H9 (cell line): ENCODE data around the gene IPO9. TPM values are rescaled to one million over a fixed set of nuclear protein-coding genes. Genes with fewer than 3 reads are reported as not detected.

Source experiments
- DNase-seq: peaks from one replicate; pipeline ENCODE4 v3.0.0-alpha.2; 2017
- H2AFZ ChIP-seq: one replicate; pipeline ENCODE4 v1.6.1; 2013; ENCODE audit warnings: mild to moderate bottlenecking, low read length, control low read depth, moderate library complexity
- H2AK5ac ChIP-seq: 2 replicates; pipeline ENCODE4 v1.6.1; 2013; ENCODE audit warnings: low read length, control low read depth, mixed read lengths; ENCODE audit not compliant: insufficient read length
- H2BK120ac ChIP-seq: one replicate; pipeline ENCODE4 v1.6.1; 2013; ENCODE audit warnings: low read depth, mild to moderate bottlenecking, low read length, control low read depth, inconsistent platforms; ENCODE audit not compliant: poor library complexity, severe bottlenecking
- H2BK12ac ChIP-seq: 2 replicates; pipeline ENCODE4 v1.6.1; 2013; ENCODE audit warnings: low read length, control low read depth, mixed read lengths, low read depth; ENCODE audit not compliant: insufficient read length
- H2BK15ac ChIP-seq: 2 replicates; pipeline ENCODE4 v1.6.1; 2013; ENCODE audit warnings: low read depth, low read length, control low read depth
- H2BK20ac ChIP-seq: one replicate; pipeline ENCODE4 v1.6.1; 2013; ENCODE audit warnings: low read depth, mild to moderate bottlenecking, low read length, control low read depth, inconsistent platforms; ENCODE audit not compliant: poor library complexity, severe bottlenecking
- H2BK5ac ChIP-seq: 2 replicates; pipeline ENCODE4 v1.6.1; 2013; ENCODE audit warnings: low read length, control low read depth, mixed read lengths; ENCODE audit not compliant: insufficient read length
- H3K14ac ChIP-seq: 2 replicates; pipeline ENCODE4 v1.6.1; 2013; ENCODE audit warnings: low read length, control low read depth; ENCODE audit not compliant: insufficient read depth
- H3K18ac ChIP-seq: 2 replicates; pipeline ENCODE4 v1.6.1; 2013; ENCODE audit warnings: low read depth, mild to moderate bottlenecking, mixed read lengths, low read length, control low read depth; ENCODE audit not compliant: insufficient read length
- H3K23ac ChIP-seq: 2 replicates; pipeline ENCODE4 v1.6.1; 2013; ENCODE audit warnings: low read length, control low read depth, mixed read lengths, low read depth; ENCODE audit not compliant: insufficient read length
- H3K23me2 ChIP-seq: 2 replicates; pipeline ENCODE4 v1.6.1; 2013; ENCODE audit warnings: low read depth, mild to moderate bottlenecking, mixed read lengths, low read length, control low read depth; ENCODE audit not compliant: insufficient read length, poor library complexity, severe bottlenecking
- H3K27ac ChIP-seq: 2 replicates; pipeline ENCODE4 v1.5.1; 2013; ENCODE audit warnings: low read length, control low read depth, mixed read lengths, low read depth; ENCODE audit not compliant: insufficient read length
- H3K27me3 ChIP-seq: 2 replicates; pipeline ENCODE4 v1.6.1; 2013; ENCODE audit warnings: low read length, control low read depth, inconsistent platforms; ENCODE audit not compliant: insufficient read depth
- H3K4ac ChIP-seq: 2 replicates; pipeline ENCODE4 v1.6.1; 2013; ENCODE audit warnings: low read depth, mild to moderate bottlenecking, control low read depth, inconsistent platforms, low read length, moderate library complexity
- H3K4me1 ChIP-seq: 2 replicates; pipeline ENCODE4 v1.6.1; 2013; ENCODE audit warnings: low read length, control low read depth, inconsistent platforms; ENCODE audit not compliant: insufficient read depth
- H3K4me2 ChIP-seq: 2 replicates; pipeline ENCODE4 v1.6.1; 2013; ENCODE audit warnings: low read length, control low read depth, mixed read lengths; ENCODE audit not compliant: insufficient read length, insufficient read depth
- H3K56ac ChIP-seq: 2 replicates; pipeline ENCODE4 v1.6.1; 2013; ENCODE audit warnings: low read depth, mild to moderate bottlenecking, mixed read lengths, low read length, control low read depth; ENCODE audit not compliant: insufficient read length
- H3K79me1 ChIP-seq: 2 replicates; pipeline ENCODE4 v1.6.1; 2013; ENCODE audit warnings: low read depth, mild to moderate bottlenecking, moderate library complexity, low read length, control low read depth, inconsistent platforms; ENCODE audit not compliant: insufficient read depth, poor library complexity, severe bottlenecking
- H3K79me2 ChIP-seq: 2 replicates; pipeline ENCODE4 v1.6.1; 2013; ENCODE audit warnings: low read length, control low read depth, inconsistent platforms; ENCODE audit not compliant: insufficient read depth
- H3K9ac ChIP-seq: 2 replicates; pipeline ENCODE4 v1.6.1; 2013; ENCODE audit warnings: low read length, control low read depth, mixed read lengths; ENCODE audit not compliant: insufficient read length; ENCODE audit errors: extremely low read depth
- H3K9me3 ChIP-seq: one replicate; pipeline ENCODE4 v1.6.1; 2013; ENCODE audit warnings: low read depth, low read length, inconsistent platforms; ENCODE audit not compliant: control insufficient read depth
- H3T11ph ChIP-seq: one replicate; pipeline ENCODE4 v1.6.1; 2013; ENCODE audit warnings: mild to moderate bottlenecking, low read length, control low read depth, inconsistent platforms
- H4K20me1 ChIP-seq: one replicate; pipeline ENCODE4 v1.6.1; 2013; ENCODE audit not compliant: control insufficient read depth, insufficient read length, insufficient read depth
- H4K5ac ChIP-seq: 2 replicates; pipeline ENCODE4 v1.6.1; 2013; ENCODE audit warnings: low read depth, mild to moderate bottlenecking, mixed read lengths, low read length, control low read depth; ENCODE audit not compliant: insufficient read length
- H4K8ac ChIP-seq: replicated peaks from 2 replicates; pipeline ENCODE4 v1.6.1; 2013; ENCODE audit warnings: low read length, control low read depth, mixed read lengths, low read depth; ENCODE audit not compliant: insufficient read length
- H4K91ac ChIP-seq: 2 replicates; pipeline ENCODE4 v1.6.1; 2013; ENCODE audit warnings: low read depth, mild to moderate bottlenecking, moderate library complexity, mixed read lengths, low read length, control low read depth; ENCODE audit not compliant: insufficient read length
- H3K27ac Mint-ChIP-seq, 3 experiments: 2 replicates in 2 of 3; 3 replicates in 1 of 3; pipeline ENCODE4 v1.8.0; 2020 to 2021; ENCODE audit warnings: mixed read lengths in 3 of 3, mild to moderate bottlenecking in 1 of 3, moderate library complexity in 1 of 3
- H3K27me3 Mint-ChIP-seq: 2 replicates; pipeline ENCODE4 v1.8.0; 2021; ENCODE audit warnings: low read depth, mild to moderate bottlenecking, moderate library complexity, mixed read lengths
- H3K36me3 Mint-ChIP-seq, 3 experiments: 2 replicates in 2 of 3; 3 replicates in 1 of 3; pipeline ENCODE4 v1.8.0; 2020 to 2021; ENCODE audit warnings: low read depth in 3 of 3, mixed read lengths in 3 of 3; ENCODE audit not compliant: insufficient read depth in 1 of 3
- H3K4me1 Mint-ChIP-seq, 2 experiments: 2 replicates each; pipeline ENCODE4 v1.8.0; 2020; ENCODE audit warnings: mixed read lengths in 2 of 2
- H3K4me3 Mint-ChIP-seq, 2 experiments: 2 replicates in 1 of 2; 3 replicates in 1 of 2; pipeline ENCODE4 v1.8.0; 2020 to 2021; ENCODE audit warnings: mild to moderate bottlenecking in 2 of 2, mixed read lengths in 2 of 2, moderate library complexity in 1 of 2
- H3K9me3 Mint-ChIP-seq, 2 experiments: 2 replicates in 1 of 2; 3 replicates in 1 of 2; pipeline ENCODE4 v1.8.0; 2020; ENCODE audit warnings: mild to moderate bottlenecking in 2 of 2, mixed read lengths in 2 of 2, moderate library complexity in 1 of 2
- CTCF ChIP-seq: fragments of 200-600 bp; sonication (generic); conservative IDR thresholded peaks from 3 replicates; pipeline ENCODE4 v1.8.0; 2021; ENCODE audit warnings: antibody characterized with exemption, mild to moderate bottlenecking
- WGBS: extraction: QIAGEN DNeasy Blood & Tissue Kit; methylation state at CpG from one replicate; pipeline ENCODE4 v1.1.7; 2013; ENCODE audit warnings: missing lambda C conversion rate, low lambda C conversion rate, mixed read lengths; ENCODE audit not compliant: insufficient read length; ENCODE audit errors: extremely low coverage; 5-methylcytosine and 5-hydroxymethylcytosine counted together
- total RNA-seq: library from RNA; stranded (reverse); gene quantifications from 2 replicates; pipeline ENCODE4 v1.2.1, GENCODE V29; 2021

The IPO9 gene
- total RNA-seq, 1 experiment from 2014 or later, result 104 TPM

- peaks cover 50 to 77% (median 68%) of the 10 kb centered on the region in 3 experiments for H3K36me3 Mint-ChIP-seq
- TF ChIP-seq CTCF, result no peak
- H3K18ac ChIP-seq, result no peak overlapping the region
- no peaks in the 10 kb centered on the region for H3K9me3 ChIP-seq
- no CpG with 5 or more reads among the region's 19 CpGs for WGBS
- no peak overlapping the region for H3K9ac ChIP-seq
- no peak overlapping the region for H3T11ph ChIP-seq
- no peak overlapping the region for H4K91ac ChIP-seq
- no peak overlapping the region for H3K4me2 ChIP-seq
- no peaks in the 10 kb centered on the region for H3K4me1 ChIP-seq
- no peaks in the 10 kb centered on the region for H3K27me3 Mint-ChIP-seq
- H3K4me1 Mint-ChIP-seq, result no peaks in the 10 kb centered on the region
- no peak overlapping the region for H2BK120ac ChIP-seq
- H2BK20ac ChIP-seq, result no peak overlapping the region
- H3K56ac ChIP-seq, result no peak overlapping the region
- no peaks in the 10 kb centered on the region for H3K9me3 Mint-ChIP-seq
- no peak overlapping the region for H3K4ac ChIP-seq
- no peaks in the 10 kb centered on the region for H3K23me2 ChIP-seq
- DNase-seq, result no peak
- no peak overlapping the region for H3K23ac ChIP-seq
- no peaks in the 10 kb centered on the region for H4K20me1 ChIP-seq
- H3K27ac ChIP-seq, result no peak overlapping the region
- no peak overlapping the region for H2BK5ac ChIP-seq
- no peaks in the 10 kb centered on the region for H3K27me3 ChIP-seq
- no peaks in the 10 kb centered on the region for H3K79me1 ChIP-seq
- H3K14ac ChIP-seq, result no peak overlapping the region
- no peak overlapping the region for H2AFZ ChIP-seq
- H4K8ac ChIP-seq, result no peak overlapping the region
- no peak overlapping the region for H2BK12ac ChIP-seq
- no peak overlapping the region; a peak in 1 of 7 replicates for H3K27ac Mint-ChIP-seq
- no peaks in the 10 kb centered on the region for H3K79me2 ChIP-seq
- H2BK15ac ChIP-seq, result no peak overlapping the region
- no peak overlapping the region for H3K4me3 Mint-ChIP-seq
- H4K5ac ChIP-seq, result no peak overlapping the region
- H2AK5ac ChIP-seq, result no peak overlapping the region
Observed at GRCh38 chr1:201810466-201811216, 18.3 kb upstream of the IPO9 start.
